Stimulated activated CD4-positive, alpha-beta T cell treated with anti-CD3 and anti-CD28 coated beads, Interleukin-1b, Interleukin-23, amount 100 ng/mL, for 24 hours (primary cell): Measurements from ENCODE around the gene BCDIN3D.

ENCODE experiments used
- DNase-seq, 4 experiments: peaks; one replicate each; pipeline ENCODE4 v3.0.0-alpha.2; 2020; ENCODE audit warnings: low read depth in 4 of 4, low spot score in 1 of 4

Gene BCDIN3D

DNA sequence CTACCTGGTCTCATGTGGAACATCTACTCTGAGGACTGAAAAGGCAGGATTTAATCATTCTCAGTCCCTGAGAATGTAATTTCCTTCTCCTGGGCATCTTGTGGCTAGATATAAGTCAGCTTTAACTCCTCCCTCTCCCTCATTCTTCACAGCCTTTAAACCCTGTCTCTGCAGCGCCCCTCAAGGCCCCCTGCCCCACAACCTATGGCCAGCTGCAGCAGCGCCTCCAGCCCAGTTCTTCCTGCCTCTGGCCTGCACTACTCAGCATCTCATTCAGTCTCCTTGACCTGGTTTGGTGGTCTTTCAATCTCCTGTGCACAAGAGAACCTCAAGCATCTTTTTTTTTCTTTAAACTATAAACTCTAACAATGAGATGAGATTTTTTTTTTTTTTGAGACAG lies 44.0 kb downstream of the BCDIN3D start:
- DNase-seq = no peak

- no peak for DNase-seq
Observed at GRCh38 chr12:49798248-49798647, 44.7 kb downstream of the BCDIN3D start.

DNA sequence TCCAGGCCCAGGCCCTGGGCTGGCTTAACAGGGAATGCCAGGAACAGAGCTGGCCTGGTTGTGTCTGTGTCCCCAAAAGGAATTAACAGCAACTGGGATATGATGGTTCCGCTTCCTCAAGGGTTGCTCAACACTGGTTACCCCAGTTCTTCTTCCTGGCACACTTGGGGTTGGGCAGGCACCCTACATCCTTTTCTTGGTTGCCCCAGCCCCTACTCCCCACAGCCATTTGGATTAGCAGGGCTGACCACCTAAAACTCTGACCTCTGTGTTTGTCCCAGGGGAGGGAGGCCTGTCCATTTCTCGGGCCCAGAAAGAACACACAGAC lies 45.5 kb downstream of the BCDIN3D start:
- DNase-seq = no peak

- no peak for DNase-seq
Observed at GRCh38 chr12:49796606-49797448, 46.1 kb downstream of the BCDIN3D start.

DNA sequence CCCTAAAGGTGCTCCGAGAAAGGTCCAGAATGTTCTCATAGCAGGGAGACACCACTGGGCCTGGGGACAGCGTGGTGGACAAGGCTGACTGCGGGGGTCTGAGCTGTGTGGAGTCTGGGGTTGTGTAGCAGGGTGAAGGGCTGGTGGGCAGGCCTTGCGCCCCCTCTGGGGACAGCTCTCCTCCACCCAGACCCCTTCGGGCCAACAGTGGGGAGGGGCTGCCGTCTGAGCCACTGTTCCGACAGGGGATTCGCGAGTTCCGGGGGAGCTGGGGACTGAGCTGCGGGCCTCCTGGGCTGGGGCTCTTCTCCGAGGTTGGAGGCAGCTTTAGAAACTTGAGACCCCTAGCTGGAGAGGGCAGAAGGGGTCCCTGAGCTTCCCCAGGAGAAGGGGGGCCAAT lies 46.8 kb downstream of the BCDIN3D start:
- no peak for DNase-seq

- no peak for DNase-seq
Observed at GRCh38 chr12:49795654-49796105, 47.2 kb downstream of the BCDIN3D start.

- DNase-seq = no peak
Observed at GRCh38 chr12:49794811-49795653, 47.9 kb downstream of the BCDIN3D start.

GRCh38 chr12:49794021-49794420 lies 48.9 kb downstream of the BCDIN3D start:
- DNase-seq = no peak

- no peak for DNase-seq
Observed at GRCh38 chr12:49793620-49794019, 49.3 kb downstream of the BCDIN3D start.

DNA sequence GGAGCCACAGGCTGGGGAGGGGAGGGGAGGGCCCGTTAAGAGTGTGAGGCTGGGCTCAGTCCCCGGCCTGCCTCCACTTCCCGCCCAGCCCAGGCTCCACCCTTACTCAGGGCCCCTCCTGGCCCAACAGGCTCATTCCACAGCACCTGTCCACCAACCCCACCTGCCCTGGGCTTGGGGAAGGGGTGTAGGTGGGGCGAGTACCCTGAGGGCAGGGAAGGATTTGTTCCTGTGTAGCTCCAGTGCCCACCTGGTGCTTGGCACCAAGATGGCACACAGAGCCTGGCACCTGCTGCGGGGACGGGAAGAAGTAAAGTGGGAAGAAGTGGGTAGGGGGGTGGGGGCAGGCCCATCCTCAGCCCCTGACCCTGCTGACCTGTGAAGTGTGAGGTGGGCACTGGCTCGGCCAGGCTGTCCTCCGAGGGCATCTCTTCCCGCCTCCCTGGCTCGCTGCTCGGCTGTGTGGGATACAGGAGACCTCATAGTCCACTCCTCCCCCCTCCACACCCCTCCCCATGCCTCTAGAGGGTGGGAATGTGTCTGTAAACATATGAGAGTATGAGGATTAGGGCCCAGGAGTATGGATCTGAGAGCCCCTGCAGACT lies 49.8 kb downstream of the BCDIN3D start:
- no peak for DNase-seq

GRCh38 chr12:49792181-49792970 lies 50.5 kb downstream of the BCDIN3D start:
- DNase-seq = no peak

GRCh38 chr12:49791700-49792099 lies 51.2 kb downstream of the BCDIN3D start:
- no peak for DNase-seq

- no peak for DNase-seq
Observed at GRCh38 chr12:49790741-49791555, 52.0 kb downstream of the BCDIN3D start.

DNA sequence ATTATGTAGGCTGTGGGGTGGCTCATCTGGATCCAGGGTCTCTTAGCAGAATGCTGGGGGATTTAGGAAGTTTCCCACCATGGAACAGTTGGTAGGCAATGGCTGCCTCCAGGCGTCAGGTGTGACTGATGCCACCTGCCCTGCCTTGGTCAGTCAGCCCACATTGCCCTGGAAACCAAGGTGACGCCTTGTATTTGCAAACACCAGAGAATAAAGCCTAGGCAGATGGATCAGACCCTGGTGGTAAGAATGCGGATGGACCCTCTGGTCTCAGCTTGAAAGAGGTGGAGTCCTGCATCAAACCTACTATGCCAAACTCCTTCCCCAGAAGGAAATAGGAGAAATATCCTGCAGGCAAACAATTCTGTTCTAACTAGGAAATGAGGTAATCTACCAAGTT lies 52.9 kb downstream of the BCDIN3D start:
- DNase-seq = no peak

DNA sequence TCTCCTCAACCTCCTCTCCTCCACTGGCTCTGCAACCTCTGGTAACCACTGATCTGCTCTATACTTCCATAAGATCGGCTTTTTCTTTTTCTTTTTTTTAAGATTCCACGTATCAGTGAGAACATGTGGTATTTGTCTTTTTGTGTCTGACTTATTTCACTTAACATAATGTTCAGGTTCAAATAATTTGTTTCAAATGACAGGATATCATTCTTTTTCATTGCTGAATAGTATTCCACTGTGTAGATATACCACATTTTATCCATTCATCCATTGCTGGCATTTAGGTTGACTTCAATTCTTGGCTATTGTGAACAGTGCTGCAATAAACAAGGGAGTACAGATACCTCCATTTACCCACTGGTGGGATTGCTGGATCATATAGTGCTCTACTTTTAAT lies 55.2 kb downstream of the BCDIN3D start:
- no peak for DNase-seq
